HEK293T (cell line): ENCODE data around the gene SHMT2.

ENCODE experiments used
- CTCF ChIA-PET: fragments of 350-600 bp; formaldehyde crosslinking; extraction: SDS; loops from one replicate; lab custom pipeline; 2021; ENCODE audit warnings: antibody characterized with exemption, inconsistent platforms; lab: Yijun Ruan, JAX
- POLR2A ChIA-PET: fragments of 350-600 bp; formaldehyde crosslinking; extraction: SDS; loops from one replicate; lab custom pipeline; 2020; ENCODE audit warnings: antibody characterized with exemption, inconsistent platforms; lab: Yijun Ruan, JAX
- DNase-seq: peaks from one replicate; pipeline ENCODE4 v3.0.0; 2012; ENCODE audit warnings: mixed read lengths; ENCODE audit errors: extremely low spot score
- ARNT ChIP-seq: fragments of 450-650 bp; IDR thresholded peaks from 2 replicates; pipeline ENCODE4 v1.6.1; 2017; ENCODE audit warnings: mild to moderate bottlenecking
- BHLHE40 ChIP-seq: fragments of 450-650 bp; IDR thresholded peaks from 2 replicates; pipeline ENCODE4 v1.6.1; 2016; ENCODE audit warnings: mild to moderate bottlenecking, moderate library complexity, borderline replicate concordance
- CTBP1 ChIP-seq: fragments of 450-650 bp; IDR thresholded peaks from 2 replicates; pipeline ENCODE4 v1.6.1; 2016; ENCODE audit warnings: borderline replicate concordance
- ELF4 ChIP-seq: fragments of 450-650 bp; IDR thresholded peaks from 2 replicates; pipeline ENCODE4 v1.6.1; 2017; ENCODE audit warnings: antibody characterized with exemption
- FOXA1 ChIP-seq: fragments of 450-650 bp; IDR thresholded peaks from 2 replicates; pipeline ENCODE4 v1.6.1; 2016; ENCODE audit warnings: mild to moderate bottlenecking
- FOXK2 ChIP-seq: fragments of 450-650 bp; IDR thresholded peaks from 2 replicates; pipeline ENCODE4 v1.6.1; 2016; ENCODE audit warnings: mild to moderate bottlenecking
- FOXM1 ChIP-seq: fragments of 450-650 bp; IDR thresholded peaks from 2 replicates; pipeline ENCODE4 v1.6.1; 2017; ENCODE audit warnings: mild to moderate bottlenecking, borderline replicate concordance
- HDGF ChIP-seq: fragments of 450-650 bp; IDR thresholded peaks from 2 replicates; pipeline ENCODE4 v1.6.1; 2017; ENCODE audit warnings: antibody characterized with exemption, borderline replicate concordance
- L3MBTL2 ChIP-seq: fragments of 450-650 bp; conservative IDR thresholded peaks from 2 replicates; pipeline ENCODE4 v1.6.1; 2016; ENCODE audit warnings: mild to moderate bottlenecking
- LEF1 ChIP-seq: fragments of 450-650 bp; IDR thresholded peaks from 2 replicates; pipeline ENCODE4 v1.6.1; 2017; ENCODE audit warnings: mild to moderate bottlenecking, borderline replicate concordance
- NFRKB ChIP-seq: fragments of 450-650 bp; IDR thresholded peaks from 2 replicates; pipeline ENCODE4 v1.6.1; 2016; ENCODE audit warnings: mild to moderate bottlenecking, moderate library complexity
- PKNOX1 ChIP-seq: fragments of 450-650 bp; IDR thresholded peaks from 2 replicates; pipeline ENCODE4 v1.6.1; 2016
- SP1 ChIP-seq: fragments of 450-650 bp; IDR thresholded peaks from 2 replicates; pipeline ENCODE4 v1.6.1; 2017
- SUZ12 ChIP-seq: fragments of 450-650 bp; IDR thresholded peaks from 2 replicates; pipeline ENCODE4 v1.6.1; 2016; ENCODE audit warnings: mild to moderate bottlenecking
- TARDBP ChIP-seq: fragments of 450-650 bp; IDR thresholded peaks from 2 replicates; pipeline ENCODE4 v1.6.1; 2016
- ZNF384 ChIP-seq: fragments of 450-650 bp; IDR thresholded peaks from 2 replicates; pipeline ENCODE4 v1.6.1; 2016

The SHMT2 gene

DNA sequence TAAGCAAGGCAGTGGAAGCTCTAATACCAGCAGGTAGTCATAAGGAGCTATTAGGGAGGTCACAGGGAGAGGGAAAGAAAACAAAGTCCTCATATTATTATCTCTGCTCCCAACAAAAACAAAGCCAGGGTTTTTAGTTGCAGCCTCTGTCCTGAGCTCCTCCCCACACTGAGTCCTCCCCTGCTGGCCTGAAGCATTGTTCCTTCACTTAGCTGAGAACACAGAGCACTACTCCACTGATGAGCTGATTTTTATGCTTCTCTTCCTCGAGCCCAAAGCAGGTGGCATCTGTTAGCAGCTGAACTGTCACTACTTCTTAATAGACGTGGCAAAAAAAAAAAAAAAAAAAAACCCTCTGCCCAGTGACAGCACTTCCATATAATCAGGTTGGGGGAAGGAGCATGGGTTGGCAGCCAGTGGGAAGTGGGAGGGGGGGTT is 31.9 kb downstream of the SHMT2 start:
- ChIA-PET CTCF (interaction anchor here (0.8 to 2.5 kb wide), 5 partner anchors 9 to 197 kb away, joined by 3 to 15 read pairs (median 9); no protein-coding TSS in a partner anchor), POLR2A (interaction anchor here (0.8 to 1.9 kb wide), 3 partner anchors 21 to 194 kb away, joined by 3 to 7 read pairs (median 5); partner anchors contain the start of gene INHBE)
- TF ChIP-seq CTBP1 (no peak), ZNF384 (peak; percentile 17; the same call in 1 of the 2 replicates)
- no peak for DNase-seq

GRCh38 chr12:57262126-57262822 is 32.8 kb downstream of the SHMT2 start:
- DNase-seq = no peak
- ChIA-PET CTCF (interaction anchor here (1.8 to 2.5 kb wide), 2 partner anchors 20 to 191 kb away, joined by 11 to 15 read pairs; no protein-coding TSS in a partner anchor), POLR2A (interaction anchor here (0.8 to 1.9 kb wide), 2 partner anchors 190 to 193 kb away, joined by 5 to 7 read pairs; partner anchors contain the start of gene INHBE)
- TF ChIP-seq SP1 (no peak), NFRKB (no peak), HDGF (no peak), SUZ12 (no peak), FOXA1 (no peak), L3MBTL2 (no peak), LEF1 (no peak), CTBP1 (no peak), TARDBP (no peak), BHLHE40 (no peak), FOXK2 (no peak)

GRCh38 chr12:57263096-57263495 is 33.6 kb downstream of the SHMT2 start:
- ChIA-PET POLR2A (no interaction called here), CTCF (no interaction called here)
- DNase-seq = no peak
- TF ChIP-seq NFRKB (no peak), HDGF (no peak), L3MBTL2 (no peak)

GRCh38 chr12:57266681-57267080 is 37.2 kb downstream of the SHMT2 start:
- ChIA-PET POLR2A (no interaction called here), CTCF (interaction anchor here (0.6 to 0.7 kb wide), 2 partner anchors 10 to 263 kb away, joined by 3 to 4 read pairs; no protein-coding TSS in a partner anchor)
- no peak for DNase-seq
- TF ChIP-seq HDGF (no peak), BHLHE40 (no peak), PKNOX1 (no peak), FOXA1 (no peak), LEF1 (no peak), SUZ12 (no peak), CTBP1 (no peak), FOXM1 (no peak), ARNT (no peak), FOXK2 (no peak), TARDBP (no peak), ZNF384 (no peak), NFRKB (no peak), L3MBTL2 (no peak)

DNA sequence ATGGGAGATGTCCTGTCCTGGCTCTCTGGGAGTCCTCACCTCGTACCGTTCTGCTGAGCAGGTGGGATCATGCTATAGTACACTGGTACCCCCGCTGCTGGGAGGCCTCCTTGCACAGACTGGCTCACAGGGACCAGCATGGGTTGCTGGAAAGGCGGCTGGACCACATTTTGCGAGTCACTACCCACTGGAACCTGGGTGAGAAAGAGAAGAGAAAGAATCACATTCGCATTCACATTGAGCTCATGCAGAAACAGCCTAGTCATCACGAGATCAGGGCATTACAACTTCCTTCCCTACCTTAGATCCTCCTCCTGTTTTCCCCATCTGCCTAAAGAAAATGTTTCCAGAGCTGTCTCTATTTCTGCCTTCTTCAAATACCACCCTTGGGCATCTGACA is 38.8 kb downstream of the SHMT2 start:
- CTCF ChIA-PET = no interaction called here

GRCh38 chr12:57270966-57271470 is 41.5 kb downstream of the SHMT2 start:
- no peak for TF ChIP-seq PKNOX1
- no peak for TF ChIP-seq ZNF384
- no peak for TF ChIP-seq L3MBTL2
- no peak for TF ChIP-seq BHLHE40
- no peak for TF ChIP-seq SP1
- TF ChIP-seq LEF1 = no peak
- POLR2A ChIA-PET = no interaction called here
- CTCF ChIA-PET = interaction anchor here (1.0 kb wide), 1 partner anchor 188 kb away, joined by 3 read pairs; the partner anchor contains the start of gene GLI1
- DNase-seq = no peak

More for the DNA sequence above, 38.8 kb downstream of the SHMT2 start:
- POLR2A ChIA-PET = no interaction called here
- no peak for DNase-seq
- TF ChIP-seq FOXA1 (no peak), FOXK2 (no peak), PKNOX1 (no peak), CTBP1 (no peak), ZNF384 (no peak), SP1 (no peak), NFRKB (no peak), SUZ12 (no peak), HDGF (no peak), ARNT (no peak), ELF4 (no peak), BHLHE40 (no peak), TARDBP (no peak), FOXM1 (no peak), L3MBTL2 (no peak), LEF1 (no peak)
